H1 (cell line): ENCODE data around the gene ZNF423. TPM values are rescaled to one million over a fixed set of nuclear protein-coding genes. Genes with fewer than 3 reads are reported as not detected.

Experiments used
- CTCF ChIA-PET: fragments of 300-600 bp; sonication (Branson Sonifier 250); formaldehyde crosslinking; loops from one replicate; lab custom pipeline; 2021; ENCODE audit not compliant: partially characterized antibody; lab: Charles Lee
- POLR2A ChIA-PET: fragments of 300-600 bp; sonication (Branson Sonifier 250); formaldehyde crosslinking; loops from one replicate; lab custom pipeline; 2021; ENCODE audit warnings: inconsistent platforms; ENCODE audit not compliant: partially characterized antibody; lab: Charles Lee
- DNase-seq, 2 experiments: peaks; one replicate each; pipeline versions ENCODE4 v3.0.0 to v3.0.0-alpha.2; 2010 to 2022; ENCODE audit warnings: low spot score in 2 of 2, low read depth in 1 of 2, mixed read lengths in 1 of 2
- FAIRE-seq: peaks from 2 replicates; lab custom pipeline; 2011; peaks lifted over from hg19 to GRCh38; lab: Jason Lieb, UNC
- H2AFZ ChIP-seq: 2 replicates; pipeline ENCODE4 v1.8.1; 2012; ENCODE audit warnings: low read length, inconsistent platforms
- H2AK5ac ChIP-seq: 2 replicates; pipeline ENCODE4 v1.6.1; 2013; ENCODE audit warnings: low read depth, low read length
- H2BK120ac ChIP-seq: replicated peaks from 2 replicates; pipeline ENCODE3; 2013; ENCODE audit warnings: low read depth, low read length, inconsistent platforms
- H2BK12ac ChIP-seq: 2 replicates; pipeline ENCODE4 v1.6.1; 2013; ENCODE audit warnings: low read depth, low read length
- H2BK15ac ChIP-seq: 2 replicates; pipeline ENCODE4 v1.6.1; 2013; ENCODE audit warnings: low read length
- H2BK20ac ChIP-seq: 2 replicates; pipeline ENCODE4 v1.6.1; 2013; ENCODE audit warnings: low read length
- H2BK5ac ChIP-seq: 2 replicates; pipeline ENCODE4 v1.6.1; 2013; ENCODE audit warnings: low read depth, low read length
- H3K14ac ChIP-seq: 2 replicates; pipeline ENCODE4 v1.6.1; 2013; ENCODE audit warnings: inconsistent platforms; ENCODE audit not compliant: insufficient read length
- H3K18ac ChIP-seq: 2 replicates; pipeline ENCODE4 v1.6.1; 2013; ENCODE audit warnings: low read length; ENCODE audit errors: extremely low read depth
- H3K23ac ChIP-seq: 2 replicates; pipeline ENCODE4 v1.6.1; 2013; ENCODE audit warnings: inconsistent platforms; ENCODE audit not compliant: insufficient read length
- H3K23me2 ChIP-seq: 2 replicates; pipeline ENCODE4 v1.6.1; 2013; ENCODE audit warnings: low read depth, low read length
- H3K27ac ChIP-seq: 2 replicates; pipeline ENCODE4 v1.6.1; 2011; ENCODE audit warnings: low read depth, low read length, inconsistent platforms
- H3K27me3 ChIP-seq, 4 experiments: replicated peaks in 1 of 4; 1 replicate in 1 of 4; 2 replicates in 3 of 4; pipeline versions ENCODE4 v1.6.1 to v1.8.1; 2011 to 2013; ENCODE audit warnings: low read length in 3 of 4, mild to moderate bottlenecking in 3 of 4, inconsistent platforms in 2 of 4, mixed read lengths in 2 of 4, moderate library complexity in 1 of 4; ENCODE audit not compliant: control insufficient read depth in 3 of 4, insufficient read depth in 3 of 4; ENCODE audit errors: extremely low read depth in 1 of 4
- H3K36me3 ChIP-seq, 4 experiments: 2 replicates each; pipeline versions ENCODE4 v1.6.1 to v1.8.1; 2011 to 2013; ENCODE audit warnings: mild to moderate bottlenecking in 4 of 4, low read length in 3 of 4, moderate library complexity in 2 of 4, control low read depth in 1 of 4, inconsistent platforms in 1 of 4; ENCODE audit not compliant: insufficient read depth in 4 of 4, control insufficient read depth in 2 of 4
- H3K4ac ChIP-seq: replicated peaks from 2 replicates; pipeline ENCODE3; 2013; ENCODE audit warnings: low read length, low read depth, mixed read lengths, inconsistent platforms; ENCODE audit not compliant: insufficient read length
- H3K4me1 ChIP-seq, 4 experiments: replicated peaks in 1 of 4; 1 replicate in 1 of 4; 2 replicates in 3 of 4; pipeline versions ENCODE4 v1.6.1 to v1.8.1; 2011 to 2013; ENCODE audit warnings: low read length in 3 of 4, inconsistent platforms in 2 of 4, mixed read lengths in 1 of 4; ENCODE audit not compliant: insufficient read depth in 4 of 4, control insufficient read depth in 3 of 4
- H3K4me2 ChIP-seq, 2 experiments: 2 replicates each; pipeline versions ENCODE4 v1.6.1 to v1.8.1; 2011 to 2013; ENCODE audit warnings: low read depth in 2 of 2, low read length in 2 of 2, control low read depth in 1 of 2, inconsistent platforms in 1 of 2, mild to moderate bottlenecking in 1 of 2; ENCODE audit not compliant: insufficient read depth in 1 of 2
- H3K4me3 ChIP-seq, 4 experiments: fragments of 200-600, 300-600 bp in 1 of 4; sonication (generic), shearing (Covaris generic), sonication (Bioruptor Twin) in 1 of 4; 2 replicates each; pipeline versions ENCODE4 v1.5.1 to v1.8.1; 2011 to 2016; ENCODE audit warnings: low read length in 4 of 4, low read depth in 3 of 4, control low read depth in 2 of 4, inconsistent platforms in 2 of 4, mild to moderate bottlenecking in 2 of 4, mixed read lengths in 1 of 4, moderate library complexity in 1 of 4; ENCODE audit not compliant: insufficient read depth in 2 of 4; ENCODE audit errors: extremely low read depth in 1 of 4
- H3K56ac ChIP-seq: replicated peaks from 2 replicates; pipeline ENCODE3; 2013; ENCODE audit warnings: low read depth, mild to moderate bottlenecking, mixed read lengths, low read length, inconsistent platforms; ENCODE audit not compliant: insufficient read length
- H3K79me1 ChIP-seq: 2 replicates; pipeline ENCODE4 v1.6.1; 2013; ENCODE audit warnings: low read depth, low read length, control low read depth
- H3K79me2 ChIP-seq, 2 experiments: 2 replicates each; pipeline versions ENCODE4 v1.6.1 to v1.8.1; 2012 to 2013; ENCODE audit warnings: low read length in 2 of 2, mild to moderate bottlenecking in 2 of 2, inconsistent platforms in 1 of 2; ENCODE audit not compliant: insufficient read depth in 2 of 2, control insufficient read depth in 1 of 2
- H3K9ac ChIP-seq, 4 experiments: replicated peaks in 1 of 4; 1 replicate in 1 of 4; 2 replicates in 3 of 4; pipeline versions ENCODE4 v1.6.1 to v1.8.1; 2011 to 2013; ENCODE audit warnings: low read depth in 3 of 4, low read length in 3 of 4, control low read depth in 2 of 4, mild to moderate bottlenecking in 2 of 4, moderate library complexity in 2 of 4, inconsistent platforms in 1 of 4; ENCODE audit errors: extremely low read depth in 1 of 4
- H3K9me3 ChIP-seq, 2 experiments: 2 replicates each; pipeline versions ENCODE4 v1.6.1 to v1.8.1; 2012 to 2013; ENCODE audit warnings: mild to moderate bottlenecking in 2 of 2, moderate library complexity in 2 of 2, control low read depth in 1 of 2, inconsistent platforms in 1 of 2, low read depth in 1 of 2, low read length in 1 of 2, mixed read lengths in 1 of 2; ENCODE audit not compliant: insufficient read depth in 2 of 2
- H4K20me1 ChIP-seq, 2 experiments: replicated peaks in 1 of 2; 2 replicates each; pipeline versions ENCODE3 to v1.8.1; 2011 to 2013; ENCODE audit warnings: inconsistent platforms in 2 of 2, low read length in 2 of 2, mild to moderate bottlenecking in 1 of 2; ENCODE audit not compliant: insufficient read depth in 2 of 2, control insufficient read depth in 1 of 2
- H4K5ac ChIP-seq: 2 replicates; pipeline ENCODE4 v1.6.1; 2013; ENCODE audit warnings: low read length, low read depth, mixed read lengths, inconsistent platforms; ENCODE audit not compliant: insufficient read length
- H4K8ac ChIP-seq: 2 replicates; pipeline ENCODE4 v1.8.0; 2013; ENCODE audit warnings: mild to moderate bottlenecking, moderate library complexity, low read length, inconsistent platforms; ENCODE audit not compliant: insufficient read depth; ENCODE audit errors: extremely low read depth
- H4K91ac ChIP-seq: replicated peaks from 2 replicates; pipeline ENCODE3; 2013; ENCODE audit warnings: low read length, mixed read lengths, inconsistent platforms; ENCODE audit not compliant: insufficient read length
- BACH1 ChIP-seq: IDR thresholded peaks from 2 replicates; pipeline ENCODE4 v1.6.1; 2012; ENCODE audit warnings: low read length, improper control_type of control experiment
- BRCA1 ChIP-seq: IDR thresholded peaks from 2 replicates; pipeline ENCODE4 v1.6.1; 2012; ENCODE audit warnings: low read depth, low read length, improper control_type of control experiment
- CEBPB ChIP-seq: IDR thresholded peaks from 2 replicates; pipeline ENCODE4 v1.6.1; 2012; ENCODE audit warnings: low read depth, low read length
- GABPA ChIP-seq: IDR thresholded peaks from 2 replicates; pipeline ENCODE4 v1.6.1; 2011; ENCODE audit warnings: mild to moderate bottlenecking, low read length, moderate library complexity, borderline replicate concordance; ENCODE audit not compliant: insufficient read depth
- HDAC6 ChIP-seq: IDR thresholded peaks from one replicate; pipeline ENCODE4 v1.7.1; 2012; ENCODE audit warnings: low read depth, mild to moderate bottlenecking, inconsistent platforms, low read length, moderate library complexity
- JUN ChIP-seq: IDR thresholded peaks from 2 replicates; pipeline ENCODE4 v1.6.1; 2011; ENCODE audit warnings: low read depth, mild to moderate bottlenecking, improper control_type of control experiment, low read length
- POU5F1 ChIP-seq: IDR thresholded peaks from 2 replicates; pipeline ENCODE4 v1.6.1; 2011; ENCODE audit warnings: low read depth, mild to moderate bottlenecking, low read length, moderate library complexity
- TEAD4 ChIP-seq: IDR thresholded peaks from 2 replicates; pipeline ENCODE4 v1.6.1; 2012; ENCODE audit warnings: low read depth, low read length, inconsistent platforms, mixed read lengths
- YY1 ChIP-seq: IDR thresholded peaks from 2 replicates; pipeline ENCODE4 v1.6.1; 2011; ENCODE audit warnings: low read depth, mild to moderate bottlenecking, low read length
- WGBS, 2 experiments: shearing (Covaris generic) in 1 of 2; methylation state at CpG; one replicate each; pipeline versions ENCODE4 v1.1.6 to v1.1.7; 2013 to 2015; ENCODE audit warnings: low lambda C conversion rate in 2 of 2, mixed read lengths in 2 of 2, inconsistent platforms in 1 of 2, low coverage in 1 of 2, missing lambda C conversion rate in 1 of 2; ENCODE audit not compliant: insufficient replicate concordance in 2 of 2, insufficient coverage in 1 of 2, insufficient read length in 1 of 2; ENCODE audit errors: extremely low coverage in 1 of 2, missing lambda C conversion rate in 1 of 2; 5-methylcytosine and 5-hydroxymethylcytosine counted together
- polyA plus RNA-seq, 7 experiments: library from polyadenylated mRNA; depleted of rRNA in 3 of 7; stranded (reverse) in 5 of 7; unstranded in 2 of 7; fragments of >200 nt in 5 of 7; fragments of 200-250 nt in 2 of 7; gene quantifications; 1 replicate in 5 of 7; 2 replicates in 1 of 7; 4 replicates in 1 of 7; pipeline versions ENCODE4 v1.2.1 to v1.2.3, GENCODE V29; 2011 to 2013; ENCODE audit warnings: missing spikeins in 2 of 7, mixed read lengths in 2 of 7
- total RNA-seq: library from RNA; stranded (reverse); fragmentation: NEBNext Ultra II Directional; extraction: Animal tissue kit (Norgen Biotek cat#: 25700); gene quantifications from 2 replicates; pipeline ENCODE4 v1.2.1, GENCODE V29; 2021

The ZNF423 gene
- total and polyA plus RNA-seq, 2 of the 8 experiments (the other 6 are each of a cell fraction or from before 2014, with no cell fraction given), result 38.2 to 52.3 TPM

- H3K23me2 ChIP-seq, result no peaks in the 10 kb centered on the region
- CTCF ChIA-PET, result interaction anchor here (0.7 to 2.9 kb wide), 5 partner anchors 9 to 139 kb away, joined by 3 to 26 read pairs (median 7); no protein-coding TSS in a partner anchor
Observed at GRCh38 chr16:49523435-49524159, 332.3 kb downstream of the ZNF423 start.

More at GRCh38 chr16:49523435-49524159, 332.3 kb downstream of the ZNF423 start:
- H4K8ac ChIP-seq, result no peak overlapping the region
- H2BK15ac ChIP-seq, result no peak overlapping the region
- WGBS, 2 experiments, result 93% methylated on average over 16 of the region's 17 CpGs; no CpG with 5 or more reads in 1 of the 2 experiments
- peaks cover 0 to 14% (median 0%) of the 10 kb centered on the region in 4 experiments; a peak in 3 of 8 replicates for H3K36me3 ChIP-seq
- H3K18ac ChIP-seq, result no peak overlapping the region
- H2BK5ac ChIP-seq, result no peak overlapping the region
- H4K91ac ChIP-seq, result no peak overlapping the region
- no peak overlapping the region for H2BK120ac ChIP-seq
- TF ChIP-seq GABPA (no peak), POU5F1 (no peak), HDAC6 (no peak), TEAD4 (no peak), BRCA1 (no peak), CEBPB (no peak), JUN (no peak), YY1 (no peak), BACH1 (no peak)
- TF ChIP-seq, all 59 proteins: peak for 0
- Histone ChIP-seq H2BK12ac (no peak overlapping the region), H4K20me1 (no peaks in the 10 kb centered on the region), H2BK20ac (no peak overlapping the region), H3K9me3 (no peaks in the 10 kb centered on the region), H3K9ac (no peak overlapping the region), H3K14ac (no peak overlapping the region), H3K27me3 (no peaks in the 10 kb centered on the region), H3K4me1 (peaks cover 0 to 15% (median 5%) of the 10 kb centered on the region in 4 experiments; a peak in 5 of 7 replicates), H3K56ac (no peak overlapping the region), H2AFZ (no peak overlapping the region), H3K4me3 (no peak overlapping the region), H3K4ac (no peak overlapping the region), H3K23ac (no peak overlapping the region), H2AK5ac (no peak overlapping the region), H3K27ac (no peak overlapping the region), H3K4me2 (no peak overlapping the region), H3K79me1 (0 out of 2 replicates have a peak, but pooled peaks cover 2% of the 10 kb centered on the region), H3K79me2 (no peaks in the 10 kb centered on the region; a peak in 1 of 4 replicates), H4K5ac (no peak overlapping the region)
- DNase-seq (no peak), FAIRE-seq (no peak)
- POLR2A ChIA-PET, result no interaction called here
